NT2/D1 (cell line): ENCODE results near the gene IFITM5.

Source experiments
- SUZ12 ChIP-seq: IDR thresholded peaks from 2 replicates; pipeline ENCODE4 v1.6.1; 2011; ENCODE audit not compliant: insufficient read length, insufficient read depth; ENCODE audit errors: extremely low read depth
- YY1 ChIP-seq: IDR thresholded peaks from 2 replicates; pipeline ENCODE4 v1.6.1; 2011; ENCODE audit not compliant: insufficient read length, insufficient read depth
- ZNF274 ChIP-seq: IDR thresholded peaks from 2 replicates; pipeline ENCODE4 v1.6.1; 2011; ENCODE audit warnings: mild to moderate bottlenecking, low read depth, low read length

DNA sequence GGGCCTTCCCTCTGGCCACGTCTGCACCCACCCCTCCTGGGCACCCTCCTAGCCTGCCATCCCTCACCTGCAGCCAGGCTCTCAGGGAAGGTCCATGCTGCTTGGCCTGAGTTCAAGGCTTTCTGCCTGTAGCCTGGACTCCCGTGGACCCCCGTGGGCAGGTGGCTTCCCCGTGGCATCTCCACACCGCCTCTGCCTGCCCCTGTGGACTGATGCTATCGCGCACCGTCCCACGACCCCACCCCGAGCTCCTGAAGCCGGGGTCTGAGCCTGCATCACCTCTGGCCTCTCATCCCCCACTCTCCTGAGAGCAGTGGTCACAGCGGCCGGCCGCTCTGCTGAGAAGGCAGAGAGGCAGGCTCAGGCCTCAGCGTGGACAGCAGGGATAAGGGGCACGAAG is 4.5 kb downstream of the IFITM5 start:
- no peak for TF ChIP-seq ZNF274
- no peak for TF ChIP-seq SUZ12
- TF ChIP-seq YY1: no peak
